H9 (cell line): Measurements from ENCODE around the gene RAVER1. TPM values are rescaled to one million over a fixed set of nuclear protein-coding genes. Genes with fewer than 3 reads are reported as not detected.

Source experiments
- DNase-seq: peaks from one replicate; pipeline ENCODE4 v3.0.0-alpha.2; 2017
- H2AFZ ChIP-seq: one replicate; pipeline ENCODE4 v1.6.1; 2013; ENCODE audit warnings: mild to moderate bottlenecking, low read length, control low read depth, moderate library complexity
- H2AK5ac ChIP-seq: 2 replicates; pipeline ENCODE4 v1.6.1; 2013; ENCODE audit warnings: low read length, control low read depth, mixed read lengths; ENCODE audit not compliant: insufficient read length
- H2BK120ac ChIP-seq: one replicate; pipeline ENCODE4 v1.6.1; 2013; ENCODE audit warnings: low read depth, mild to moderate bottlenecking, low read length, control low read depth, inconsistent platforms; ENCODE audit not compliant: poor library complexity, severe bottlenecking
- H2BK12ac ChIP-seq: 2 replicates; pipeline ENCODE4 v1.6.1; 2013; ENCODE audit warnings: low read length, control low read depth, mixed read lengths, low read depth; ENCODE audit not compliant: insufficient read length
- H2BK15ac ChIP-seq: 2 replicates; pipeline ENCODE4 v1.6.1; 2013; ENCODE audit warnings: low read depth, low read length, control low read depth
- H2BK20ac ChIP-seq: one replicate; pipeline ENCODE4 v1.6.1; 2013; ENCODE audit warnings: low read depth, mild to moderate bottlenecking, low read length, control low read depth, inconsistent platforms; ENCODE audit not compliant: poor library complexity, severe bottlenecking
- H2BK5ac ChIP-seq: 2 replicates; pipeline ENCODE4 v1.6.1; 2013; ENCODE audit warnings: low read length, control low read depth, mixed read lengths; ENCODE audit not compliant: insufficient read length
- H3K14ac ChIP-seq: 2 replicates; pipeline ENCODE4 v1.6.1; 2013; ENCODE audit warnings: low read length, control low read depth; ENCODE audit not compliant: insufficient read depth
- H3K18ac ChIP-seq: 2 replicates; pipeline ENCODE4 v1.6.1; 2013; ENCODE audit warnings: low read depth, mild to moderate bottlenecking, mixed read lengths, low read length, control low read depth; ENCODE audit not compliant: insufficient read length
- H3K23ac ChIP-seq: 2 replicates; pipeline ENCODE4 v1.6.1; 2013; ENCODE audit warnings: low read length, control low read depth, mixed read lengths, low read depth; ENCODE audit not compliant: insufficient read length
- H3K23me2 ChIP-seq: 2 replicates; pipeline ENCODE4 v1.6.1; 2013; ENCODE audit warnings: low read depth, mild to moderate bottlenecking, mixed read lengths, low read length, control low read depth; ENCODE audit not compliant: insufficient read length, poor library complexity, severe bottlenecking
- H3K27ac ChIP-seq: 2 replicates; pipeline ENCODE4 v1.5.1; 2013; ENCODE audit warnings: low read length, control low read depth, mixed read lengths, low read depth; ENCODE audit not compliant: insufficient read length
- H3K27me3 ChIP-seq: 2 replicates; pipeline ENCODE4 v1.6.1; 2013; ENCODE audit warnings: low read length, control low read depth, inconsistent platforms; ENCODE audit not compliant: insufficient read depth
- H3K4ac ChIP-seq: 2 replicates; pipeline ENCODE4 v1.6.1; 2013; ENCODE audit warnings: low read depth, mild to moderate bottlenecking, control low read depth, inconsistent platforms, low read length, moderate library complexity
- H3K4me1 ChIP-seq: 2 replicates; pipeline ENCODE4 v1.6.1; 2013; ENCODE audit warnings: low read length, control low read depth, inconsistent platforms; ENCODE audit not compliant: insufficient read depth
- H3K4me2 ChIP-seq: 2 replicates; pipeline ENCODE4 v1.6.1; 2013; ENCODE audit warnings: low read length, control low read depth, mixed read lengths; ENCODE audit not compliant: insufficient read length, insufficient read depth
- H3K56ac ChIP-seq: 2 replicates; pipeline ENCODE4 v1.6.1; 2013; ENCODE audit warnings: low read depth, mild to moderate bottlenecking, mixed read lengths, low read length, control low read depth; ENCODE audit not compliant: insufficient read length
- H3K79me1 ChIP-seq: 2 replicates; pipeline ENCODE4 v1.6.1; 2013; ENCODE audit warnings: low read depth, mild to moderate bottlenecking, moderate library complexity, low read length, control low read depth, inconsistent platforms; ENCODE audit not compliant: insufficient read depth, poor library complexity, severe bottlenecking
- H3K79me2 ChIP-seq: 2 replicates; pipeline ENCODE4 v1.6.1; 2013; ENCODE audit warnings: low read length, control low read depth, inconsistent platforms; ENCODE audit not compliant: insufficient read depth
- H3K9ac ChIP-seq: 2 replicates; pipeline ENCODE4 v1.6.1; 2013; ENCODE audit warnings: low read length, control low read depth, mixed read lengths; ENCODE audit not compliant: insufficient read length; ENCODE audit errors: extremely low read depth
- H3K9me3 ChIP-seq: one replicate; pipeline ENCODE4 v1.6.1; 2013; ENCODE audit warnings: low read depth, low read length, inconsistent platforms; ENCODE audit not compliant: control insufficient read depth
- H3T11ph ChIP-seq: one replicate; pipeline ENCODE4 v1.6.1; 2013; ENCODE audit warnings: mild to moderate bottlenecking, low read length, control low read depth, inconsistent platforms
- H4K20me1 ChIP-seq: one replicate; pipeline ENCODE4 v1.6.1; 2013; ENCODE audit not compliant: control insufficient read depth, insufficient read length, insufficient read depth
- H4K5ac ChIP-seq: 2 replicates; pipeline ENCODE4 v1.6.1; 2013; ENCODE audit warnings: low read depth, mild to moderate bottlenecking, mixed read lengths, low read length, control low read depth; ENCODE audit not compliant: insufficient read length
- H4K8ac ChIP-seq: replicated peaks from 2 replicates; pipeline ENCODE4 v1.6.1; 2013; ENCODE audit warnings: low read length, control low read depth, mixed read lengths, low read depth; ENCODE audit not compliant: insufficient read length
- H4K91ac ChIP-seq: 2 replicates; pipeline ENCODE4 v1.6.1; 2013; ENCODE audit warnings: low read depth, mild to moderate bottlenecking, moderate library complexity, mixed read lengths, low read length, control low read depth; ENCODE audit not compliant: insufficient read length
- H3K27ac Mint-ChIP-seq, 3 experiments: 2 replicates in 2 of 3; 3 replicates in 1 of 3; pipeline ENCODE4 v1.8.0; 2020 to 2021; ENCODE audit warnings: mixed read lengths in 3 of 3, mild to moderate bottlenecking in 1 of 3, moderate library complexity in 1 of 3
- H3K27me3 Mint-ChIP-seq: 2 replicates; pipeline ENCODE4 v1.8.0; 2021; ENCODE audit warnings: low read depth, mild to moderate bottlenecking, moderate library complexity, mixed read lengths
- H3K36me3 Mint-ChIP-seq, 3 experiments: 2 replicates in 2 of 3; 3 replicates in 1 of 3; pipeline ENCODE4 v1.8.0; 2020 to 2021; ENCODE audit warnings: low read depth in 3 of 3, mixed read lengths in 3 of 3; ENCODE audit not compliant: insufficient read depth in 1 of 3
- H3K4me1 Mint-ChIP-seq, 2 experiments: 2 replicates each; pipeline ENCODE4 v1.8.0; 2020; ENCODE audit warnings: mixed read lengths in 2 of 2
- H3K4me3 Mint-ChIP-seq, 2 experiments: 2 replicates in 1 of 2; 3 replicates in 1 of 2; pipeline ENCODE4 v1.8.0; 2020 to 2021; ENCODE audit warnings: mild to moderate bottlenecking in 2 of 2, mixed read lengths in 2 of 2, moderate library complexity in 1 of 2
- H3K9me3 Mint-ChIP-seq, 2 experiments: 2 replicates in 1 of 2; 3 replicates in 1 of 2; pipeline ENCODE4 v1.8.0; 2020; ENCODE audit warnings: mild to moderate bottlenecking in 2 of 2, mixed read lengths in 2 of 2, moderate library complexity in 1 of 2
- CTCF ChIP-seq: fragments of 200-600 bp; sonication (generic); conservative IDR thresholded peaks from 3 replicates; pipeline ENCODE4 v1.8.0; 2021; ENCODE audit warnings: antibody characterized with exemption, mild to moderate bottlenecking
- WGBS: extraction: QIAGEN DNeasy Blood & Tissue Kit; methylation state at CpG from one replicate; pipeline ENCODE4 v1.1.7; 2013; ENCODE audit warnings: missing lambda C conversion rate, low lambda C conversion rate, mixed read lengths; ENCODE audit not compliant: insufficient read length; ENCODE audit errors: extremely low coverage; 5-methylcytosine and 5-hydroxymethylcytosine counted together
- total RNA-seq: library from RNA; stranded (reverse); gene quantifications from 2 replicates; pipeline ENCODE4 v1.2.1, GENCODE V29; 2021

RAVER1 gene
- total RNA-seq, 1 experiment from 2014 or later: 74.7 TPM

- no CpG with 5 or more reads among the region's 13 CpGs for WGBS
- Histone ChIP-seq H3K9me3 (no peaks in the 10 kb centered on the region), H2AFZ (no peak overlapping the region)
Measured at GRCh38 chr19:10329555-10329954, 3.8 kb downstream of the RAVER1 start.

More at GRCh38 chr19:10329555-10329954, 3.8 kb downstream of the RAVER1 start:
- H3K27me3 ChIP-seq: no peaks in the 10 kb centered on the region; the same call in 1 of the 2 replicates
- no peak overlapping the region for H3K14ac ChIP-seq
- peaks cover 8% of the 10 kb centered on the region; the same call in 1 of the 2 replicates for H3K79me2 ChIP-seq
- no peak overlapping the region for H3K4ac ChIP-seq
- H4K5ac ChIP-seq: no peak overlapping the region
- Mint-ChIP-seq H3K36me3 (peaks cover 15 to 64% (median 49%) of the 10 kb centered on the region in 3 experiments; a peak in 6 of 7 replicates), H3K27me3 (no peaks in the 10 kb centered on the region; the same call in 1 of the 2 replicates), H3K27ac (peak overlapping the region in 1 of 3 experiments; percentile 44; a peak in 1 of 7 replicates), H3K4me1 (peaks cover 12 to 16% of the 10 kb centered on the region in 2 experiments), H3K4me3 (no peak overlapping the region), H3K9me3 (no peaks in the 10 kb centered on the region; a peak in 1 of 5 replicates)
- H3K18ac ChIP-seq: no peak overlapping the region
- no peak overlapping the region for H3K56ac ChIP-seq
- H2BK15ac ChIP-seq: no peak overlapping the region
- H2BK20ac ChIP-seq: no peak overlapping the region
- TF ChIP-seq CTCF: no peak
- H4K20me1 ChIP-seq: no peaks in the 10 kb centered on the region
- DNase-seq: no peak
- no peak overlapping the region for H3K27ac ChIP-seq
- no peak overlapping the region for H3K9ac ChIP-seq
- no peak overlapping the region for H4K8ac ChIP-seq
- no peak overlapping the region for H3K4me2 ChIP-seq
- no peak overlapping the region for H4K91ac ChIP-seq
- H3T11ph ChIP-seq: no peak overlapping the region
- H3K23ac ChIP-seq: no peak overlapping the region
- peaks cover 4% of the 10 kb centered on the region for H3K79me1 ChIP-seq
- H2BK12ac ChIP-seq: no peak overlapping the region
- H2BK5ac ChIP-seq: no peak overlapping the region
- H3K4me1 ChIP-seq: no peaks in the 10 kb centered on the region
- H2AK5ac ChIP-seq: no peak overlapping the region
- H3K23me2 ChIP-seq: peaks cover 18% of the 10 kb centered on the region
- H2BK120ac ChIP-seq: no peak overlapping the region
